Epithelial cell of proximal tubule (primary cell): Measurements from ENCODE around the gene LRRC74B. TPM values are rescaled to one million over a fixed set of nuclear protein-coding genes. Genes with fewer than 3 reads are reported as not detected.
"Not testable (repeated sequence)": the region's sequence is repeated elsewhere in the genome, so short reads cannot be mapped to it uniquely, and the experiment has no call there.

Source experiments
- DNase-seq: peaks from one replicate; pipeline ENCODE4 v3.0.0-alpha.2; 2011; ENCODE audit warnings: low read depth
- H3K4me3 ChIP-seq: 2 replicates; pipeline ENCODE4 v1.5.1; 2011; ENCODE audit warnings: low read depth, mild to moderate bottlenecking, low read length
- total RNA-seq: library from RNA; depleted of rRNA; stranded (reverse); fragments of >200 nt; gene quantifications from 2 replicates; pipeline ENCODE4 v1.2.3, GENCODE V29; 2015
- TF ChIP-seq, protein P1 (sequence below): conservative IDR thresholded peaks from 2 replicates; pipeline ENCODE4 v1.5.1; 2012; ENCODE audit warnings: low read depth, mild to moderate bottlenecking, low read length

Gene LRRC74B
- total RNA-seq, 1 donor from 2014 or later, result not detected

DNA sequence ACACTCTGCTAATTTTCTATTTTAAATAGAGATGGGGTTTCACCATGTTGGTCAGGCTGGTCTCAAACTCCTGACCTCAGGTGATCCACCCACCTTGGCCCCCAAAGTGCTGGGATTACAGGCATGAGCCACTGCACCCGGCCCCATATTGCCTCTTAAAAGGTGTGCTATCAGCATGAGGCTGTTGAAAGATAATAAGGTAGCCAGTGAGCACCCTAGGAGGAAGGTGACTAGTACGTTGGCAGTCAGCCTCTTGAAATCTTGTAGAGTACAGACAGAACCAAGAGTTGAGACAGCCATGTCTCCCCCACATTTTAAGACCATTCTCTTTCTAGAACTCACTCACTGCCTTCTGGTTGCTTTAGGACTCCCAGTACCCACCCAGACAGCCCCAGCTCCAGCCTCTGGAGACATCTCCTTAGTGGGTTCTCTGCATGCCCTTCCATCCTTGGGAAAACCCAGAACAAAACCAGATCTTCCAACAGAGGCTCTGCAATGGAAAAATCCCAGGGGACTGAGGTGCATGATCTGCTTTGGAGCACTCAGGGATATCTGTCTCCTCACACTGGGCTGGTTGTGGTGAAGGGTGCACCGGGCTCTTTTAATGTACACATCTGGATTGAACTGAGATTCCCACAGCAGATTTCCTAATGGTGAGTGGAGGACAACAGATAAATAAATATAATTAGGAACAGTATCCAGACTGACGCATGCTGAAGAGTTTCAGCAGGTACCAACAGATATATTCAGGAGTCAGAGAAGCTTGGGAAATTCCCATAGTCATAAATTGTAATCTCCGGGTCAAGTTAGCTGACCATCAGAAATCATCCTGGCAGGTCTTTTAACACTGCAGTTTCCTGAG is 49.4 kb downstream of the LRRC74B start:
- H3K4me3 ChIP-seq, result no peak overlapping the region
- TF ChIP-seq, protein P1, sequence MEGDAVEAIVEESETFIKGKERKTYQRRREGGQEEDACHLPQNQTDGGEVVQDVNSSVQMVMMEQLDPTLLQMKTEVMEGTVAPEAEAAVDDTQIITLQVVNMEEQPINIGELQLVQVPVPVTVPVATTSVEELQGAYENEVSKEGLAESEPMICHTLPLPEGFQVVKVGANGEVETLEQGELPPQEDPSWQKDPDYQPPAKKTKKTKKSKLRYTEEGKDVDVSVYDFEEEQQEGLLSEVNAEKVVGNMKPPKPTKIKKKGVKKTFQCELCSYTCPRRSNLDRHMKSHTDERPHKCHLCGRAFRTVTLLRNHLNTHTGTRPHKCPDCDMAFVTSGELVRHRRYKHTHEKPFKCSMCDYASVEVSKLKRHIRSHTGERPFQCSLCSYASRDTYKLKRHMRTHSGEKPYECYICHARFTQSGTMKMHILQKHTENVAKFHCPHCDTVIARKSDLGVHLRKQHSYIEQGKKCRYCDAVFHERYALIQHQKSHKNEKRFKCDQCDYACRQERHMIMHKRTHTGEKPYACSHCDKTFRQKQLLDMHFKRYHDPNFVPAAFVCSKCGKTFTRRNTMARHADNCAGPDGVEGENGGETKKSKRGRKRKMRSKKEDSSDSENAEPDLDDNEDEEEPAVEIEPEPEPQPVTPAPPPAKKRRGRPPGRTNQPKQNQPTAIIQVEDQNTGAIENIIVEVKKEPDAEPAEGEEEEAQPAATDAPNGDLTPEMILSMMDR, result no peak
- no peak for DNase-seq

DNA sequence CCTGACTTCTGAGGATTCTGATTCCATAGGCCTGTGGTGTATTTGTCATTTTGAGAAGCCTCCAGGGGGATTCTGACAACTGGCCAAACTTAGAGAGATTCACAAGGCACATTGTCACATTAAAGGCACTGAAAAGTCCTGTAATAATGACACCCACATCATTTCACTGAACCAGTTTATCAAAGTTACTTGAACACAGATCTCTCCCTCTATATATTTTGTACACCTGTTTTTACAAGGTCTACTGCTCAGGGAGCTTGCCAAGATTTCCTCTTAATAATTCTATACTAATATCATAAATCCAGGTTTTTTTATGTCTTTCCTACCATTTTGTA is 50.0 kb downstream of the LRRC74B start:
- TF ChIP-seq, protein P1, result no peak

DNA sequence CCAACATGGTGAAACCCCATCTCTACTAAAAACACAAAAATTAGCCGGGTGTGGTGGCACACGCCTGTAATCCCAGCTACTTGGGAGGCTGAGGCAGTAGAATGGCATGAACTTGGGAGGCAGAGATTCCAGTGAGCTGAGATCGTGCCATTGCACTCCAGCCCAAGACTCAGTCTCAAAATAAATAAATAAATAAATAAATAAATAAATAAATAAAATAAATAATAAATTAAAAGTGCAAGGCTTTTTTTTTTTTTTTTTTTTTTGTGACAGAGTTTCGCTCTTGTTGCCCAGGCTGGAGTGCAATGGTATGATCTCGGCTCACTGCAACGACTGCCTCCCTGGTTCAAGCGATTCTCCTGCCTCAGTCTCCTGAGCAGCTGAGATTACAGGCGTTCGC is 51.1 kb downstream of the LRRC74B start:
- not testable (repeated sequence) for DNase-seq

More for the DNA sequence above, 50.0 kb downstream of the LRRC74B start:
- DNase-seq, result no peak
- no peak overlapping the region for H3K4me3 ChIP-seq

DNA sequence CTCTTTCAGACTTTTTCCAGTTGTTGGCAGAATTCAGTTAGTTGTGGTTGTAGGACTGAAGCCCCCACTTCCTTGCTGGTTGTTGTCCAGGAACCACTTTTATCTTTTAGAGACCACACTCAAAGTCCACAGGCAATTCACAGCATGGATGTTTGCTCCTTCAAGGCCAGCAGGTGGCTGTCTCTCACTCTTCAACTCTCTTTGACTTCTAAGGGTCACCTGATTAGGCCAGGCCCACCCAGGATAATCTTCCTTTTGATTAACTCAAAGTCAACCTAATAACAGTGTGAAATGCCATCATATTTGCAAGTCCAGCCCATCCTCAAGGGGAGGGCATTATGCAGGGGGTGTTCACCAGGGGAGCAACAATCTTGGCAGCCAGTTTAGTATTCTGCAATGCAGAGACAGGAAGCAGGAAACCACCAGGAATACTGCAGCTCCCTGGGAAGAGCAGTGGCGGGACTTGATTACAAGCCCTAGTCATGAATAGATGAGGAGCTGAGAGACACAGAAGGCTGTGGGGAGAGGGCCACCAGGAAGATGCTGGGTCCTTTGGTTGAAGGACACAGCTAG is 52.4 kb downstream of the LRRC74B start:
- TF ChIP-seq, protein P1, result peak; percentile 19
- H3K4me3 ChIP-seq, result no peak overlapping the region
- DNase-seq, result no peak

More for the DNA sequence above, 51.1 kb downstream of the LRRC74B start:
- not testable (repeated sequence) for H3K4me3 ChIP-seq

DNA sequence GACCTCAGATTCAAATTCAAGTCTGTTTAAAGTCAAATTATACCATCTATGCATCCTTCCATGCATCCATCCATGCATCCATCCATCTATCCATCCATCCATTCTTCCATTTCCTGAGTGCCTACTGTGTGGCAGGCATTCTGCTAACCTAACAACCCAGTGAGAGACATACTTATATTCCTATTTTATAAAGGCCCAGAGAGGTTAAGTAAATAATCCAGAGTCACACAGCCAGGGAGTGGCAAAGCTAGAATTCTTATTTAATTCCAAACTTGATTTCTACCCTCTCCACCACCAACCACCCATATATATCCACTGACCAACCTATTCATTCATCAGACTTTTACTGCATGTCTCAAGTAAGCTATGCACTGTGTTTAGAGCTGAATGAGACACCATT is 53.8 kb downstream of the LRRC74B start:
- TF ChIP-seq, protein P1, result no peak
- H3K4me3 ChIP-seq, result no peak overlapping the region
- DNase-seq, result no peak

DNA sequence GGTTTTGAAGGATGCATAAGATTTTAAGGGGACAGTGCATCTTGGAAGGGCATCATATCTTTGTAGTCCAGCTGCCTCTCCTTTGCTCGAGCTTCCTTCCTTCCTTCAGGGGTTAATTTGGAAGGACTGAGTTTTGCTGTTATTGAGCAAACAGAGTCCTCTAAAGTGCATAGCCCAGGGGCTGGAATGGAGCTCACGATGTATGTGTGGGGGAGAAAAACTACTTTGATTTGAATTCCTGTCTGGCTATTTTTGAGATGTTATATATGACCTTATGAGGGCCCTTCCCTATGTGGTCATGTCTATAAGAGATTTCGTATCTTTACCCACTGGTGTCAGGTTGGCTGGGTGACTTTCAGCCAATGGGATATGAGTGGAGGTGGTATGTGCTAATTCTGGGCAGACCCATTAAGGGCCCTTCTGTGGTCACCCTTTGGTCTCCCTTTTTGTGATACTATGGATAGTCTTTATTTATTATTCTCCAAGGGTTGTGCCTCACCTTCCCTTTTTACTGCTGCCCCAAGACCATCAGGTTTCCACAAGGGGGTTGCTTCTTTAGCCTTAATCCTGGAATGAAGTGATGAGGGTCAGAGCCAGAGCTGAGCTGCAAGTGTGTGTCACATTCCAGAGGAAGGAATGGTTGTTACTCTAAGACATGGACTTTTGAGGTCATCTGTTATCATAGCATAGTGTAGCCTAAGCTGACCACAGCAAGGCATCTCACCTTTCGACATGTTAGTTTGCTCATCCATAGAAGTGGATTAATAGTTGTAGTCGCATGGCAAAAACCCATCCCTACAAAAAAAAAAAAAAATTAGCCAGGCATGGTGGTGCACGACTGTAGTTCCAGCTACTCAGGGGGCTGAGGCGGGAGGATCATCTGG is 54.6 kb downstream of the LRRC74B start:
- DNase-seq, result no peak
- H3K4me3 ChIP-seq, result no peak overlapping the region
- TF ChIP-seq, protein P1, result no peak
